Aorta (tissue), 5 donors: ENCODE data around the gene MEGF11. TPM values are rescaled to one million over a fixed set of nuclear protein-coding genes. Genes with fewer than 3 reads are reported as not detected.
"Not testable (repeated sequence)": the region's sequence is repeated elsewhere in the genome, so short reads cannot be mapped to it uniquely, and the experiment has no call there.

Source experiments
- ATAC-seq: fragments of 200-7000 bp; cut with Tn5 transposase; one replicate; pipeline ENCODE4 v1.9.1; 2022; ENCODE audit warnings: moderate library complexity; ENCODE audit not compliant: low FRiP score
- DNase-seq, 2 donors: peaks; one replicate each; pipeline ENCODE4 v3.0.0-alpha.2; 2020
- H3K27ac ChIP-seq, 2 donors: one replicate each; pipeline ENCODE4 v1.5.1; 2013; ENCODE audit warnings: low read length in 2 of 2, mild to moderate bottlenecking in 2 of 2, moderate library complexity in 2 of 2, control low read depth in 1 of 2, inconsistent platforms in 1 of 2, low read depth in 1 of 2
- H3K27me3 ChIP-seq, 2 donors: one replicate each; pipeline ENCODE4 v1.6.1; 2013; ENCODE audit warnings: control low read depth in 1 of 2, low read length in 1 of 2, mild to moderate bottlenecking in 1 of 2, moderate library complexity in 1 of 2; ENCODE audit not compliant: insufficient read depth in 2 of 2, control insufficient read depth in 1 of 2
- H3K36me3 ChIP-seq, 2 donors: one replicate each; pipeline ENCODE4 v1.6.1; 2013; ENCODE audit warnings: control low read depth in 1 of 2, low read length in 1 of 2, mild to moderate bottlenecking in 1 of 2; ENCODE audit not compliant: insufficient read depth in 2 of 2, control insufficient read depth in 1 of 2
- H3K4me1 ChIP-seq, 2 donors: one replicate each; pipeline ENCODE4 v1.6.1; 2013; ENCODE audit warnings: low read length in 2 of 2, control low read depth in 1 of 2, mild to moderate bottlenecking in 1 of 2, moderate library complexity in 1 of 2; ENCODE audit not compliant: insufficient read depth in 2 of 2, control insufficient read depth in 1 of 2
- H3K4me3 ChIP-seq, 2 donors: one replicate each; pipeline ENCODE4 v1.5.1; 2013; ENCODE audit warnings: low read length in 2 of 2, control low read depth in 1 of 2, mild to moderate bottlenecking in 1 of 2
- H3K9me3 ChIP-seq: one replicate; pipeline ENCODE4 v1.6.1; 2013; ENCODE audit warnings: mild to moderate bottlenecking, low read length; ENCODE audit not compliant: control insufficient read depth
- WGBS, 2 donors: extraction: QIAGEN DNeasy Blood & Tissue Kit; methylation state at CpG; one replicate each; pipeline ENCODE4 v1.1.7; 2013; 5-methylcytosine and 5-hydroxymethylcytosine counted together
- intact Hi-C, 2 donors: fragments of 100-400 bp; cut with DNase I; formaldehyde crosslinking; loops; one replicate each; pipeline versions ENCODE4 v1.14.2 to v1.15.0; 2022
- polyA plus RNA-seq, 2 donors: library from polyadenylated mRNA; stranded (reverse); fragments of 200-250 nt; gene quantifications; one replicate each; pipeline ENCODE4 v1.2.3, GENCODE V29; 2013
- total RNA-seq, 2 donors: library from RNA; stranded (reverse); fragmentation: NEBNext Ultra II Directional; extraction: Animal tissue kit (Norgen Biotek cat#: 25700); gene quantifications; one replicate each; pipeline ENCODE4 v1.2.1, GENCODE V29; 2021
- donor health status: healthy with polysubstance abuse.
- donor health status: Bipolar disorder and iron deficiency.
- donor health status: DM: no; HTN: no; CAD: no.
- donor health status: DM: no; HTN: no; CAD: no.
- donor health status: DM: yes; HTN: yes; CAD: no.

Gene MEGF11
- total and polyA plus RNA-seq, 4 donors = not detected

DNA sequence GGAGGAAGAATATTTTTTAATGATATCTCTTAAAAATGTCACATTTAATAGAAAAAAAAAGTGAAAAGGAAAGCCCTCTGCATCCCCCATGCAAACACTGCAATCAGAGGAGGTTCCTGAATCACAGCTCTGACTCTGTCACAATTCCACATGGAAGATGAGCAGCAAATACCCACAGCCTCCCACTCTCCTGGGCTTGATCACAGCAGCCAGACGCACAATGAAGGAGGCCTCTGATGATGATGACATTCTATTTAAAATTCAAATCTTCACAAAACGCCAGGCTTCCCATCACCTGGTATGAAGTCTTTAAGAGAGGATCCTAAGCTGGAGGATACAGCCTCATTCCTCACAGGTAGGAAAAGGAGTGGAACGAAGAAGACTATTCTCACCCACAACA, 30.7 kb upstream of the MEGF11 start:
- Histone ChIP-seq H3K4me3 (no peak overlapping the region), H3K27me3 (no peaks in the 10 kb centered on the region), H3K27ac (no peak overlapping the region), H3K4me1 (no peaks in the 10 kb centered on the region), H3K9me3 (no peaks in the 10 kb centered on the region), H3K36me3 (no peaks in the 10 kb centered on the region)
- no peak for DNase-seq
- intact Hi-C loops = loop anchor here in 1 of 2 donors (10.0 kb wide), 2 partner anchors 369 to 649 kb away; no protein-coding TSS in a partner anchor
- 79 to 89% methylated on average over 3 of the region's 3 CpGs for WGBS, 2 donors
- no peak for ATAC-seq

DNA sequence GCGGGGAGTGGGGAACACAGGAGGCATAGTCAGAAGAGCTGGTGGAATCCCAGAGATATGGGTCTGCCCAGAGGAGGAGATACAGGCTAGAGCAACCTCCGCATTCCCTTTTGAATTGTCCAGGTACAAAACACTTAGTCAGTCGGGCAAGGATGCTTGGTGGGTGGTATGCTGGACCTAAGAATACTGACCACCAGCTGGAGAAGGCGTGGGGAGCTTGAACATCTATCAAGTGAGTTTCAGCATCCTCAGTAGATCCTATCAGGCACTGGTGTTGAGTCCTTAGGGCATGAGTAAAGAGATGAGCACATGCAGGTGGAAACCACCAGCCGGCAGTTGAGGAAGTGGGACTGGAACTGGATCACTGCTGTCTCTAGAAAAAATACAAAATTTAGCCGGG, 25.1 kb upstream of the MEGF11 start:
- Histone ChIP-seq H3K9me3 (no peaks in the 10 kb centered on the region), H3K36me3 (no peaks in the 10 kb centered on the region), H3K4me1 (no peaks in the 10 kb centered on the region), H3K27me3 (no peaks in the 10 kb centered on the region), H3K27ac (no peak overlapping the region), H3K4me3 (no peak overlapping the region)
- ATAC-seq = no peak
- 92 to 96% methylated on average over 6 of the region's 6 CpGs for WGBS, 2 donors
- DNase-seq = no peak
- intact Hi-C loops = no loop called here

DNA sequence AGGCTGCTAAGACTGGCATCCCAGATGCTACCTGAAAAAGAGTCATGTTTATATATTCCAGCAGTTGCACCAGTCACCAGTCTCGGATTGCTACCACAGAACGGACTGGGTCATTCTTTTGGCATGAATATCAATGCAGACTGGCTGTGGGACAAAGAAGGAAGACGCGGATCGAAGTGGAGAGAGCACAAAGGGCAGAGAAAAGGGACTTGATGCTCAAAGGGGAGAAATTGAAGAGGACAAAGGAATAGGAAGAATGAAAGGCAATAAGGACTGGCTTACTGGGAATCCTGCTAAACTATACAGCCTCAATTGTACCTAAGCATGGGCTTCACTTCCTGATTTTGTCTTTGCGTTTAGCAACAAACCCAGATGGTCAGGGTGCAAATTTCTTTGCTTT, 24.5 kb upstream of the MEGF11 start:
- ATAC-seq = no peak
- no peak for DNase-seq
- Histone ChIP-seq H3K4me1 (no peaks in the 10 kb centered on the region), H3K27ac (no peak overlapping the region), H3K4me3 (no peak overlapping the region), H3K36me3 (no peaks in the 10 kb centered on the region), H3K9me3 (no peaks in the 10 kb centered on the region), H3K27me3 (no peaks in the 10 kb centered on the region)
- 77 to 80% methylated on average over 6 of the region's 6 CpGs for WGBS, 2 donors
- intact Hi-C loops = no loop called here

DNA sequence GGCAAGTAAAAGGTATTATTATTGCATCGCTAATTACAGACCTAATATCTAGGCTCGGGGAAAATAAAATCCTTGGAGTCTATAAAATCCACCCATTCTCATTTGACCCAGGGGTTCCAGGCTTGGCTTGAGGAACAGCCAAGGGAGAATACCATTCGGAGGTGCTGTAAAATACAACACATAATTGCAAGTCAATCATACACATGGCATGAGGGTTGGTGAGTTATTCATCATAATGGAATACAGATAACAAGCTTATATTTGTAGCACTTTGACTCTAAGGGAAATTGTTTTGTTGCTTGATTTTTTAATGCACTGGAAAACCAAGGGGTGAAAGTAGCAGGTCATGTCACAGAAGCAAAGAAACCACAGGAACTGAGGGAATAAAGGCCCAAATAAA, 23.0 kb upstream of the MEGF11 start:
- H3K4me3 ChIP-seq = no peak overlapping the region
- H3K27me3 ChIP-seq = no peaks in the 10 kb centered on the region
- intact Hi-C loops = no loop called here
- DNase-seq (no peak), ATAC-seq (no peak)
- no peaks in the 10 kb centered on the region for H3K9me3 ChIP-seq
- H3K36me3 ChIP-seq = no peaks in the 10 kb centered on the region
- H3K27ac ChIP-seq = no peak overlapping the region
- WGBS, 2 donors = 77 to 85% methylated on average over 3 of the region's 3 CpGs
- no peaks in the 10 kb centered on the region for H3K4me1 ChIP-seq

DNA sequence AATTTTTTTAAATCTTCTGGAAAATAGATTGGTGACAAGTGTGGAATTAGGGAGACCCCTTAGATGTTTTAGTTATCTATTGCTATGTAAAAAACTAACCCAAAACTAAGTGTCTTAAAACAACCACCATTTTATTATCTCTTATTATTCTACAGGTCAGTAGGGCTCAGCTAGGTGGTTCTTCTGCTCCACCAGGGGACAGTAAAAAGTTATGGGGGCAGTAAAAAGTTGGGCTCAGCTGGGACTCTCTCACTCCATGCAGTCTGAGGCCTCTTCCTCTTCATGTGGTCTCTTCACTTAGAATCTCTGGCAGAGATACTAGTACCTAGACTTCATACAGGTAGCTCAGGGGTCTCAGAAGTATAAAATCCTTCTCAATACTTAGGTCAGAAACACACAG, 21.8 kb upstream of the MEGF11 start:
- H3K27ac ChIP-seq = no peak overlapping the region
- H3K9me3 ChIP-seq = no peaks in the 10 kb centered on the region
- H3K36me3 ChIP-seq = no peaks in the 10 kb centered on the region
- no peaks in the 10 kb centered on the region for H3K4me1 ChIP-seq
- intact Hi-C loops = no loop called here
- ATAC-seq (no peak), DNase-seq (no peak)
- H3K4me3 ChIP-seq = no peak overlapping the region
- H3K27me3 ChIP-seq = no peaks in the 10 kb centered on the region

DNA sequence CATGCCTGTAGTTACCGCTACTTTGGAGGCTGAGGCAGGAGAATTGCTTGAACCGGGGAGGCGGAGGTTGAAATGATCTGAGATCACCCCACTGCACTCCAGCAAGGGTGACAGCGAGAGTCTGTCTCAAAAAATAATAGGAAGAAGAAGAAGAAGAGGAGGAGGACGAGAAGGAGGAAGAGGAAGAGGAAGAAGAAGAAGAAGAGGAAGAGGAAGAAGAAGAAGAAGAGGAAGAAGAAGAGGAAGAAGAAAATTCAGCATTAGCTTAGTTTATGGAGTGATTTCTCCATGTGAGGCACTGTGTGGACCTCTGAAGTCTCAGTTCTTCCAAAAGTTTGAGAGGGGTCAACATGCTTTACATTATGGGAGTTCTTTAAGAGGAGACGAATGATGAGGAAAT, 17.4 kb upstream of the MEGF11 start:
- Histone ChIP-seq H3K4me3 (no peak overlapping the region), H3K4me1 (no peaks in the 10 kb centered on the region)
- WGBS, 2 donors = 75 to 91% methylated on average over 6 of the region's 6 CpGs

DNA sequence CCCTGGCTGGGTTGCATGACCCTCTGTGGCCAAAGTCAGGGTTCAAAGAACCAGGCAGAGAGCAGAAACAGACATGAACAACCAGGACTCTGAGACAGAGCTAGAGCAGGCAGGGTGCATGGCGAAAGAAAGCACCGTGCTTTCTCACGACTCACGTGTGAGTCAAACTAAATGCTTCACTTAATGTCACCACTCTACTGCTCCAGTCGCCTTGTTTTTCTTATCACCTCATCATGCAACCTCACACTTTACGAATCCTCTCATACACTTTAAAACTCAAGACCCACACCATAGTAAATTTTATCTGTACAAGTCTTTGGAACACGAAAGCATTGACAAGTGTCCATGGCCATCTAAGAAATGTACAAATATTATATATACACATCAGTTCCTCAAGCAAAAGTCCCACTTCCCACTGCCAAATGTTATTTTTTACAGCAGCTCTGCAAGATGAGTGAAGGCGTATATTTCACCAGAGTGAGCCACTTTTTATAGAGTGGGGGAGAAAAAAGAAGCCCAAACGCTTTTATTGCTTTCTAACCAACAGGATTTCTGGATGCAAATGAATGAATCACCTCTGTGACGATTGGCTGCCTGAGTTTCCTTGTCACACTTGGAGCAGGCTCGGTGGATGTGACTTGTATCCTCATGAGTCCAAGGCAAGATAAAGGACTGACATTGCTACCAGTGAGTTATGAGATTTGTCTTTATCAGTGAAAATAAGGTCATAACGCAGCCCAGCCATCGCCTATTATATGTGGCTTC, 16.0 kb upstream of the MEGF11 start:
- ATAC-seq (no peak), DNase-seq (no peak)
- intact Hi-C loops = no loop called here
- Histone ChIP-seq H3K4me3 (no peak overlapping the region), H3K36me3 (no peaks in the 10 kb centered on the region), H3K27me3 (no peaks in the 10 kb centered on the region), H3K9me3 (no peaks in the 10 kb centered on the region), H3K27ac (no peak overlapping the region), H3K4me1 (no peaks in the 10 kb centered on the region)
- 17 to 23% methylated on average over 13 of the region's 13 CpGs for WGBS, 2 donors

More for the DNA sequence above, 17.4 kb upstream of the MEGF11 start:
- H3K27ac ChIP-seq = no peak overlapping the region
- H3K9me3 ChIP-seq = no peaks in the 10 kb centered on the region
- intact Hi-C loops = no loop called here
- no peaks in the 10 kb centered on the region for H3K27me3 ChIP-seq
- no peak for DNase-seq
- no peaks in the 10 kb centered on the region for H3K36me3 ChIP-seq
- no peak for ATAC-seq

DNA sequence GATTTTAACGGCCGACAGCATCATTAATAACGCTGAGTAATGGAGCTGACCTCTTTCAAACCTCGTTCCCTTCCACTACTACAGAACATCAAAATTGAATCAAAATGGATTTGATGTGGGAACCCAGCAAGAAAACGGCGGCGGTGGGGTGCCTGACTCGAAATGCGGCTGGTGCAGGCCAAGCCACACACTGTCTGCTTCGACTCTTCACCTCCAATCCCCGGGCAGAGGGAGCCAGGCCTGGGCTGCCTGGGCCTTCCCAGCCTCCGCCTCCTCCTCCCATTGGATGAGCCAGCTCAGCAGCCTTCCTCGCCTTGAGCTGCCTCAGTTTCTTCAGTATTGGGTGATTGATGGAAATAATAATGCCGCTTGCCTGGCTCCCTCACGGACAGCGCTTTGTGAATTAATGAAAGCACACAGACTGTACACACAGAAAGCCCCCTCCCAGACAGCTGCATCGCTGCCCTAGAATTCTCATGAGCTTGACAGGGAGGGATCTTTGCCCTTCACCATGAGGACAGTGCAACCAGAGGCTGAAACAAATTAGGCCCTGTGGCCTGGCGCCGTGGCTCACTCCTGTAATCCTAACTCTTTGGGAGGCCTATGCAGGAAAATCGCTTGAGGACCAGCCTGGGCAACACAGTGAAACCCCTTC, 11.4 kb upstream of the MEGF11 start:
- Histone ChIP-seq H3K36me3 (no peaks in the 10 kb centered on the region), H3K27ac (no peak overlapping the region), H3K9me3 (no peaks in the 10 kb centered on the region), H3K27me3 (peaks cover 0 to 1% of the 10 kb centered on the region in 2 donors), H3K4me3 (no peak overlapping the region), H3K4me1 (no peaks in the 10 kb centered on the region)
- DNase-seq (no peak), ATAC-seq (no peak)
- 87% methylated on average over 20 of the region's 20 CpGs for WGBS, 2 donors
- intact Hi-C loops = no loop called here

DNA sequence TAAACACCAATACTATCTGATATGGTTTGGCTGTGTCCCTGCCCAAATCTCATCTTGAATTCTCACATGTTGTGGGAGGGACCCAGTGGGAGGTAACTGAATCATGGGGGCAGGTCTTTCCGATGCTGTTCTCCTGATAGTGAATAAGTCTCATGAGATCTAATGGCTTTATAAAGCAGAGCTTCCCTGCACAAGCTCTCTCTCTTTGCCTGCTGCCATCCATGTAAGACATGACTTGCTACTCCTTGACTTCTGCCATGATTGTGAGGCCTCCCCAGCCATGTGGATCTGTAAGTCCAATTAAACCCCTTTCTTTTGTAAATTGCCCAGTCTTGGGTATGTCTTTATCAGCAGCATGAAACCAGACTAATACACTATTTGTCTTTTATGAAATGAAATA, 9.3 kb upstream of the MEGF11 start:
- ATAC-seq, DNase-seq, H3K4me3 ChIP-seq, H3K27me3 ChIP-seq, H3K4me1 ChIP-seq, H3K9me3 ChIP-seq, H3K36me3 ChIP-seq, intact Hi-C loops, H3K27ac ChIP-seq: not testable (repeated sequence)
- 81 to 89% methylated on average over 1 of the region's 1 CpG for WGBS, 2 donors
